DMS153 treated with DMSO at 0.1 percent for 48 hours (cell line): Measurements from ENCODE around the gene HCRT.
"Not testable (repeated sequence)": the region's sequence is repeated elsewhere in the genome, so short reads cannot be mapped to it uniquely, and the experiment has no call there.

ENCODE experiments used
- DNase-seq: peaks from one replicate; lab custom pipeline; 2025; ENCODE audit not compliant: unreplicated experiment; lab: John Stamatoyannopoulos, UW

The HCRT gene

DNA sequence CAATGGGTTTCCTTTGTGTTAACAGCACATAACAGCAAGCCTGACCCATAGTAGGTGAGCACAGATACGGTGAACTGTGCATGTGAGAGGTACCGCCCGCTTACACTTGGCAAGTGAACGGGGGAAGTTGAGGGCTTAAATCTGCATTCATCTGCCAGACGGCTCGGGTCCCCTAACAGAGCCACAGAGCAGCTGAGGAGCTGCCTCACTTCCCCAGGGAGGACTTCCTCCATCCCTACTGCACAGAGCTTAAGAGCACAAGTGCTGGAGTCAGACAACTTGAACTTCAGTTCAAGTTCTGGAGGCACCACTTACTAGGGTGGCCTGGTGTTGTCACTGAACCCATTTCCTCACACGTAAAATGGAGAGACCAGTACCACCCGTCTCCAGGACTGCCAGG, 43.9 kb downstream of the HCRT start:
- DNase-seq, result no peak

DNA sequence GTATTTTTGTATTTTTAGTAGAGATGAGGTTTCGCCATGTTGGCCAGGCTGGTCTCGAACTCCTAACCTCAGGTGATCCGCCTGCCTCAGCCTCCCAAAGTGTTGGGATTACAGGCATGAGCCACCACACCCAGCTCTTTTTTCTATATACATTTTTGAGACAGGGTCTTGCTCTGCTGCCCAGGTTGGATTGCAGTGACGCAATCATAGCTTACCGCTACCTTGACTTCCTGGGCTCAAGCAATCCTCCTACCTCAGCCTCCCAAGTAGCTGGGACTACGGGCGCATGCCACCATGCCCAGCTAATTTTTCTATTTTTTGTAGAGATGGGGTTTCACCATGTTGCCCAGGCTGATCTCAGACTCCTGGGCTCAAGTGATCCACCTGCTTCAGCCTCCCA, 44.6 kb downstream of the HCRT start:
- not testable (repeated sequence) for DNase-seq

DNA sequence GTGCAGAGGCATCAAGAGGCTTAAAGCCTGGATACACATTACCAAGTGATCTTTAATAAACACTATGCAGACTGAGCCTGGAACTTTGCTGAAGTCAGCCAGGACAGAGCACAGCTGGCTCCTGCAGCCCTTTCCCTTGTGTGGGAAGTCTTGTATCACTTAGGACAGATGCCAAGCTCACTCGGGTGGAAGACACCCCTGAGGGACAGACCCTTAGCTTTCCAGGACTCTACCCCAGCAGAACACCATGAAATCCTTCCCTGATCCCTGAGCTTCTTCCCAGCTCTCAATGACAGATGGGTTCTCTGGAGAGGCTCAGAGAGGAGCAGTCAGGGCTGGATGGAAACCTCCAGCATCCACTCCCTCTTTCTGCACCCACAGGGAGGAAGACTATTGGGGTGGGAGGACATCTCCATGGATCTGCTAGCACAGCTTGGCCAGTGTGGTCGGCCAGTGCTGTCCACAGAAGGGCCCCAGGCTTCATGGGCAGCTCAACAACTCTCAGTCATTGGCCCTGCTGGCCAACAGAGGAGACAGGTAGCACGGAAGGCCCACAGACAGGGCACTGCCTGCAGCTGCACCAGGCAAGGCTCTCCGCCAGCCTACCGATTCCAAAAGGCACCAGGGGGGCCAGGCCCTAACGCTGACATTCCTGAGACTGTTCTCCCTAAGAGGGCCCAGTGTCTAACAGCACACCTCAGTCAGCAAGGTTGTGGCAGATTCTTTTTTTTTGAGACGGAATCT, 46.3 kb downstream of the HCRT start:
- DNase-seq, result no peak

DNA sequence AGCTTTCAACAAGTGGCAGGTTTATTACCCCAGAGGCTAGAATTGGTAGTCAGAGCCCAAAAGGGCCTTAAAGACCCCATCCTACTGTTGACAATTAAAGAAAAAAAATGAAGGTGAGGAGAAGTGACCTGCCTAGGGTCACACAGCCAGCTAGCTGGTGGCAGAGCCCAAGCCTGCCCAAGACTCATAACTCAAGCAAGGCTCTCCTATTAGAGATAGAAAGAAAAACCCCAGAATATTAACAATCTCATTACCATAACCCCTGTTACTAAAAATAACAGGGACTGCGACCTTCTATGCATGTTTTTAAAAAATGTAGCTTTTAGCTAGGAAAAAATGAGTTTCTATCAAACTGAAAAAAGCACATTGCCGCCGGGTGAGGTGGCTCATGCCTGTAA, 48.6 kb downstream of the HCRT start:
- DNase-seq, result no peak

DNA sequence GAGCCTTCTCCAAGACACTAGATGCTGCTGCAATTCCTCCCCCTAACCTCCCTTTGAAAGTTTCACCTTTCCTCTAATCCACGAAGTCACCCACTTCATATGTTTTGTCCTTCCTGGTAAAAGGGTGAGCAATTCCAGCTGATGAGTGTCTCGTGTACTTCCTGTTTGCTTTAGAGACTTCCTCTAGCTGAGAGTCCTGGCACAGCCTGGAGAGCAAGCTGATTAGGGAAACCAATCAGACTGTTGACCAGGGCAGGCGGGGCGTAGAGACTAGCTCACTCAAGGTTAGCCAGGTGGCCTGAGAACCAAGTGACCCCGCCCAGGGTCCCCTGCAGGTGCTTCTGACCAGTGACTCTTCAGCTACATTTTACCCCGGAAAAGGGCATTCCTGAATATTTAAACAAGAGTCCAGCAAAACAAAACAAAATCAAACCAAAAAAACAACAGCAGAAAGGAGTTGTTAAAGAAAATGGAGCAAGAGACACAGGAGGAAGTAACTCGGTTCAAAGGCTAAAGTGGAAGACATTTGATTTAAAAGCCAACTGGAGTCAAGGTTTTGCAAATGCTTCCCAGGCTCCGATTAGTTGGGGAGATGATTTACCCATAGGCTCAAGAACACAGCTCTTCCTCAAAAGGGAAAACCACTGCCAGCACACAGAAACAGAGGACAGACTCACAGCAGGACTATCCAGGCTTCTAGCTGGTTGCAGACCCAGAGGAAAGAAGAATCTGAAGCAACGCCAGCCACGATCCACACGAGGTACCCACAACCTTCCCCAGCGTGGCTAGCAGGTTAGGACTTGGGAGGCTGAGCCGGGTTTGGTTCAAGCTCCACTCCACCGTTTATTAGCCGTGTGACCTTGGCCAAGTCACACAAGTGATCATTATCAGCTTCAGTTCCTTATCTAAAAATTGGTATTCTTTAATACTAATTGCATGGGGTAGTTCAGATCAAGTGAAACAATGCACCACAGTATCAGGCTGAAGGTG, 49.3 kb downstream of the HCRT start:
- DNase-seq, result peak; percentile 70

DNA sequence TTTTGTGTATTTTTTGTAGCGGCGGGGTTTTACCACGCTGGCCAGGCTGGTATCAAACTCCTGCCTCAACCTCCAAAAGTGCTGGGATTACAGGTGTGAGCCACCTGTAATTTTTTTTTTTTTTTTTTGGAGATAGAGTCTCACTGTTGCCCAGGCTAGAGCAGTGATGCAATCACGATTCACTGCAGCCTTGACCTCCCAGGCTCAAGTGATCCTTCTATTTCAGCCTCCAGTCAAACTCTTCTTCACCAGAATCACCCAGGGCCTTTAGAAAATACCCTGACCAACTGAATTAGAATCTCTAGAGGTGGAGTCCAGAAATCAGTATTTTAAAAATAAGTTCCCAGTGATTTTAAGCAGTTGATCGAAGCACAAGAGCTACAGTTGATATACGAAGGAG, 50.1 kb downstream of the HCRT start:
- DNase-seq, result no peak
